GM21576 (cell line): ENCODE data around the gene SAV1.
"Not testable (repeated sequence)": the region's sequence is repeated elsewhere in the genome, so short reads cannot be mapped to it uniquely, and the experiment has no call there.

ENCODE experiments used
- ATAC-seq: cut with Tn5 transposase; IDR thresholded peaks from one replicate; pipeline ENCODE4 v1.9.1; 2021; ENCODE audit warnings: mild to moderate bottlenecking, moderate library complexity; ENCODE audit not compliant: unreplicated experiment

Gene SAV1

GRCh38 chr14:50666772-50667683 lies 1.1 kb downstream of the SAV1 start:
- no peak for ATAC-seq

GRCh38 chr14:50665300-50665699 lies 2.8 kb downstream of the SAV1 start:
- not testable (repeated sequence) for ATAC-seq

GRCh38 chr14:50664579-50664978 lies 3.5 kb downstream of the SAV1 start:
- not testable (repeated sequence) for ATAC-seq

- no peak for ATAC-seq
These were observed 8.7 kb downstream of the SAV1 start for GRCh38 chr14:50659327-50659974.

- no peak for ATAC-seq
These were observed 9.9 kb downstream of the SAV1 start for GRCh38 chr14:50658203-50658602.

GRCh38 chr14:50657753-50658152 lies 10.4 kb downstream of the SAV1 start:
- no peak for ATAC-seq

- ATAC-seq: no peak
These were observed 11.3 kb downstream of the SAV1 start for GRCh38 chr14:50656776-50657175.

- ATAC-seq: peak; percentile 47
These were observed 18.4 kb downstream of the SAV1 start for GRCh38 chr14:50649691-50650090.

- ATAC-seq: no peak
These were observed 20.4 kb downstream of the SAV1 start for GRCh38 chr14:50647753-50648152.

- ATAC-seq: peak; percentile 94
These were observed 20.8 kb downstream of the SAV1 start for GRCh38 chr14:50647282-50647681.

GRCh38 chr14:50635141-50635540 lies 33.0 kb downstream of the SAV1 start:
- no peak for ATAC-seq

GRCh38 chr14:50633954-50634353 lies 34.2 kb downstream of the SAV1 start:
- no peak for ATAC-seq

GRCh38 chr14:50631408-50631821 lies 36.7 kb downstream of the SAV1 start:
- ATAC-seq: no peak

GRCh38 chr14:50624947-50625346 lies 43.2 kb downstream of the SAV1 start:
- ATAC-seq: not testable (repeated sequence)

- no peak for ATAC-seq
These were observed 43.7 kb downstream of the SAV1 start for GRCh38 chr14:50624447-50624846.

- no peak for ATAC-seq
These were observed 45.1 kb downstream of the SAV1 start for GRCh38 chr14:50622978-50623377.

GRCh38 chr14:50620341-50620740 lies 47.8 kb downstream of the SAV1 start:
- no peak for ATAC-seq

GRCh38 chr14:50619569-50620141 lies 48.5 kb downstream of the SAV1 start:
- peak; percentile 63 for ATAC-seq

- no peak for ATAC-seq
These were observed 51.8 kb downstream of the SAV1 start for GRCh38 chr14:50616275-50616674.

GRCh38 chr14:50615552-50615951 lies 52.6 kb downstream of the SAV1 start:
- no peak for ATAC-seq

- ATAC-seq: no peak
These were observed 53.0 kb downstream of the SAV1 start for GRCh38 chr14:50615056-50615455.

- ATAC-seq: no peak
These were observed 55.3 kb downstream of the SAV1 start for GRCh38 chr14:50612806-50613205.
